ENCODE data around the gene ADCK2. TPM values are rescaled to one million over a fixed set of nuclear protein-coding genes. Genes with fewer than 3 reads are reported as not detected.

Gene ADCK2
- total RNA-seq, 4 donors from 2014 or later = 19.9 to 46.1 (median 32.7) TPM

- Histone ChIP-seq H3K9me3 (no peaks in the 10 kb centered on the region), H3K27me3 (no peaks in the 10 kb centered on the region), H3K4me3 (replicated peaks in 1 of 3) (no peak overlapping the region), H3K4me1 (peaks cover 0 to 10% of the 10 kb centered on the region in 2 donors), H3K27ac (no peak overlapping the region), H3K36me3 (no peaks in the 10 kb centered on the region)
- TF ChIP-seq POLR2A (IDR thresholded peaks at IDR 0.05) (no peak), CTCF (IDR thresholded peaks at IDR 0.05) (no peak)
- 64 to 69% methylated on average over 6 of the region's 6 CpGs for WGBS, 2 donors
- DNase-seq = no peak
- intact Hi-C loops (cut with DNase I) = no loop called here
Measured at GRCh38 chr7:140631021-140631420, 41.7 kb upstream of the ADCK2 start.

- DNase-seq = no peak
- Histone ChIP-seq H3K9me3 (no peaks in the 10 kb centered on the region), H3K36me3 (no peaks in the 10 kb centered on the region), H3K4me1 (peaks cover 0 to 4% of the 10 kb centered on the region in 2 donors), H3K27ac (no peak overlapping the region), H3K27me3 (no peaks in the 10 kb centered on the region), H3K4me3 (replicated peaks in 1 of 3) (no peak overlapping the region)
- intact Hi-C loops (cut with DNase I) = no loop called here
- no peak for TF ChIP-seq POLR2A (IDR thresholded peaks at IDR 0.05)
- no peak for TF ChIP-seq CTCF (IDR thresholded peaks at IDR 0.05)
- 75 to 81% methylated on average over 7 of the region's 7 CpGs for whole genome bisulfite sequencing, 2 donors
Measured at GRCh38 chr7:140631602-140632001, 41.1 kb upstream of the ADCK2 start.

- Histone ChIP-seq H3K9me3 (no peaks in the 10 kb centered on the region), H3K4me1 (peaks cover 3 to 8% of the 10 kb centered on the region in 2 donors), H3K36me3 (no peaks in the 10 kb centered on the region), H3K4me3 (replicated peaks in 1 of 3) (no peak overlapping the region), H3K27me3 (no peaks in the 10 kb centered on the region), H3K27ac (no peak overlapping the region)
- TF ChIP-seq POLR2A (IDR thresholded peaks at IDR 0.05) (no peak), CTCF (IDR thresholded peaks at IDR 0.05) (no peak)
- WGBS, 2 donors = 56 to 58% methylated on average over 5 of the region's 5 CpGs
- no peak for DNase-seq
- intact Hi-C loops (cut with DNase I) = no loop called here
Measured at GRCh38 chr7:140635345-140635744, 37.4 kb upstream of the ADCK2 start.

- no peaks in the 10 kb centered on the region for H3K9me3 ChIP-seq
- 74 to 93% methylated on average over 5 of the region's 5 CpGs for WGBS, 2 donors
- H3K36me3 ChIP-seq = no peaks in the 10 kb centered on the region
- DNase-seq = no peak
- no peak overlapping the region for H3K4me3 ChIP-seq (replicated peaks in 1 of 3)
- H3K27ac ChIP-seq = no peak overlapping the region
- TF ChIP-seq CTCF (IDR thresholded peaks at IDR 0.05) (no peak), POLR2A (IDR thresholded peaks at IDR 0.05) (no peak)
- no peaks in the 10 kb centered on the region for H3K27me3 ChIP-seq
- intact Hi-C loops (cut with DNase I) = no loop called here
- H3K4me1 ChIP-seq = peaks cover 3 to 8% of the 10 kb centered on the region in 2 donors
Measured at GRCh38 chr7:140635816-140636215, 36.9 kb upstream of the ADCK2 start.

- 63 to 83% methylated on average over 3 of the region's 3 CpGs for WGBS, 2 donors
- intact Hi-C loops (cut with DNase I) = no loop called here
- Histone ChIP-seq H3K4me1 (peaks cover 3 to 8% of the 10 kb centered on the region in 2 donors), H3K27me3 (no peaks in the 10 kb centered on the region), H3K4me3 (replicated peaks in 1 of 3) (no peak overlapping the region), H3K9me3 (no peaks in the 10 kb centered on the region), H3K27ac (no peak overlapping the region), H3K36me3 (no peaks in the 10 kb centered on the region)
- TF ChIP-seq CTCF (IDR thresholded peaks at IDR 0.05) (no peak), POLR2A (IDR thresholded peaks at IDR 0.05) (no peak)
- no peak for DNase-seq
Measured at GRCh38 chr7:140637400-140637799, 35.3 kb upstream of the ADCK2 start.
